H9 (cell line): ENCODE data around the gene TESK2. TPM values are rescaled to one million over a fixed set of nuclear protein-coding genes. Genes with fewer than 3 reads are reported as not detected.

ENCODE experiments used
- DNase-seq: peaks from one replicate; pipeline ENCODE4 v3.0.0-alpha.2; 2017
- H2AFZ ChIP-seq: one replicate; pipeline ENCODE4 v1.6.1; 2013; ENCODE audit warnings: mild to moderate bottlenecking, low read length, control low read depth, moderate library complexity
- H2AK5ac ChIP-seq: 2 replicates; pipeline ENCODE4 v1.6.1; 2013; ENCODE audit warnings: low read length, control low read depth, mixed read lengths; ENCODE audit not compliant: insufficient read length
- H2BK120ac ChIP-seq: one replicate; pipeline ENCODE4 v1.6.1; 2013; ENCODE audit warnings: low read depth, mild to moderate bottlenecking, low read length, control low read depth, inconsistent platforms; ENCODE audit not compliant: poor library complexity, severe bottlenecking
- H2BK12ac ChIP-seq: 2 replicates; pipeline ENCODE4 v1.6.1; 2013; ENCODE audit warnings: low read length, control low read depth, mixed read lengths, low read depth; ENCODE audit not compliant: insufficient read length
- H2BK15ac ChIP-seq: 2 replicates; pipeline ENCODE4 v1.6.1; 2013; ENCODE audit warnings: low read depth, low read length, control low read depth
- H2BK20ac ChIP-seq: one replicate; pipeline ENCODE4 v1.6.1; 2013; ENCODE audit warnings: low read depth, mild to moderate bottlenecking, low read length, control low read depth, inconsistent platforms; ENCODE audit not compliant: poor library complexity, severe bottlenecking
- H2BK5ac ChIP-seq: 2 replicates; pipeline ENCODE4 v1.6.1; 2013; ENCODE audit warnings: low read length, control low read depth, mixed read lengths; ENCODE audit not compliant: insufficient read length
- H3K14ac ChIP-seq: 2 replicates; pipeline ENCODE4 v1.6.1; 2013; ENCODE audit warnings: low read length, control low read depth; ENCODE audit not compliant: insufficient read depth
- H3K18ac ChIP-seq: 2 replicates; pipeline ENCODE4 v1.6.1; 2013; ENCODE audit warnings: low read depth, mild to moderate bottlenecking, mixed read lengths, low read length, control low read depth; ENCODE audit not compliant: insufficient read length
- H3K23ac ChIP-seq: 2 replicates; pipeline ENCODE4 v1.6.1; 2013; ENCODE audit warnings: low read length, control low read depth, mixed read lengths, low read depth; ENCODE audit not compliant: insufficient read length
- H3K23me2 ChIP-seq: 2 replicates; pipeline ENCODE4 v1.6.1; 2013; ENCODE audit warnings: low read depth, mild to moderate bottlenecking, mixed read lengths, low read length, control low read depth; ENCODE audit not compliant: insufficient read length, poor library complexity, severe bottlenecking
- H3K27ac ChIP-seq: 2 replicates; pipeline ENCODE4 v1.5.1; 2013; ENCODE audit warnings: low read length, control low read depth, mixed read lengths, low read depth; ENCODE audit not compliant: insufficient read length
- H3K27me3 ChIP-seq: 2 replicates; pipeline ENCODE4 v1.6.1; 2013; ENCODE audit warnings: low read length, control low read depth, inconsistent platforms; ENCODE audit not compliant: insufficient read depth
- H3K4ac ChIP-seq: 2 replicates; pipeline ENCODE4 v1.6.1; 2013; ENCODE audit warnings: low read depth, mild to moderate bottlenecking, control low read depth, inconsistent platforms, low read length, moderate library complexity
- H3K4me1 ChIP-seq: 2 replicates; pipeline ENCODE4 v1.6.1; 2013; ENCODE audit warnings: low read length, control low read depth, inconsistent platforms; ENCODE audit not compliant: insufficient read depth
- H3K4me2 ChIP-seq: 2 replicates; pipeline ENCODE4 v1.6.1; 2013; ENCODE audit warnings: low read length, control low read depth, mixed read lengths; ENCODE audit not compliant: insufficient read length, insufficient read depth
- H3K56ac ChIP-seq: 2 replicates; pipeline ENCODE4 v1.6.1; 2013; ENCODE audit warnings: low read depth, mild to moderate bottlenecking, mixed read lengths, low read length, control low read depth; ENCODE audit not compliant: insufficient read length
- H3K79me1 ChIP-seq: 2 replicates; pipeline ENCODE4 v1.6.1; 2013; ENCODE audit warnings: low read depth, mild to moderate bottlenecking, moderate library complexity, low read length, control low read depth, inconsistent platforms; ENCODE audit not compliant: insufficient read depth, poor library complexity, severe bottlenecking
- H3K79me2 ChIP-seq: 2 replicates; pipeline ENCODE4 v1.6.1; 2013; ENCODE audit warnings: low read length, control low read depth, inconsistent platforms; ENCODE audit not compliant: insufficient read depth
- H3K9ac ChIP-seq: 2 replicates; pipeline ENCODE4 v1.6.1; 2013; ENCODE audit warnings: low read length, control low read depth, mixed read lengths; ENCODE audit not compliant: insufficient read length; ENCODE audit errors: extremely low read depth
- H3K9me3 ChIP-seq: one replicate; pipeline ENCODE4 v1.6.1; 2013; ENCODE audit warnings: low read depth, low read length, inconsistent platforms; ENCODE audit not compliant: control insufficient read depth
- H3T11ph ChIP-seq: one replicate; pipeline ENCODE4 v1.6.1; 2013; ENCODE audit warnings: mild to moderate bottlenecking, low read length, control low read depth, inconsistent platforms
- H4K20me1 ChIP-seq: one replicate; pipeline ENCODE4 v1.6.1; 2013; ENCODE audit not compliant: control insufficient read depth, insufficient read length, insufficient read depth
- H4K5ac ChIP-seq: 2 replicates; pipeline ENCODE4 v1.6.1; 2013; ENCODE audit warnings: low read depth, mild to moderate bottlenecking, mixed read lengths, low read length, control low read depth; ENCODE audit not compliant: insufficient read length
- H4K8ac ChIP-seq: replicated peaks from 2 replicates; pipeline ENCODE4 v1.6.1; 2013; ENCODE audit warnings: low read length, control low read depth, mixed read lengths, low read depth; ENCODE audit not compliant: insufficient read length
- H4K91ac ChIP-seq: 2 replicates; pipeline ENCODE4 v1.6.1; 2013; ENCODE audit warnings: low read depth, mild to moderate bottlenecking, moderate library complexity, mixed read lengths, low read length, control low read depth; ENCODE audit not compliant: insufficient read length
- H3K27ac Mint-ChIP-seq, 3 experiments: 2 replicates in 2 of 3; 3 replicates in 1 of 3; pipeline ENCODE4 v1.8.0; 2020 to 2021; ENCODE audit warnings: mixed read lengths in 3 of 3, mild to moderate bottlenecking in 1 of 3, moderate library complexity in 1 of 3
- H3K27me3 Mint-ChIP-seq: 2 replicates; pipeline ENCODE4 v1.8.0; 2021; ENCODE audit warnings: low read depth, mild to moderate bottlenecking, moderate library complexity, mixed read lengths
- H3K36me3 Mint-ChIP-seq, 3 experiments: 2 replicates in 2 of 3; 3 replicates in 1 of 3; pipeline ENCODE4 v1.8.0; 2020 to 2021; ENCODE audit warnings: low read depth in 3 of 3, mixed read lengths in 3 of 3; ENCODE audit not compliant: insufficient read depth in 1 of 3
- H3K4me1 Mint-ChIP-seq, 2 experiments: 2 replicates each; pipeline ENCODE4 v1.8.0; 2020; ENCODE audit warnings: mixed read lengths in 2 of 2
- H3K4me3 Mint-ChIP-seq, 2 experiments: 2 replicates in 1 of 2; 3 replicates in 1 of 2; pipeline ENCODE4 v1.8.0; 2020 to 2021; ENCODE audit warnings: mild to moderate bottlenecking in 2 of 2, mixed read lengths in 2 of 2, moderate library complexity in 1 of 2
- H3K9me3 Mint-ChIP-seq, 2 experiments: 2 replicates in 1 of 2; 3 replicates in 1 of 2; pipeline ENCODE4 v1.8.0; 2020; ENCODE audit warnings: mild to moderate bottlenecking in 2 of 2, mixed read lengths in 2 of 2, moderate library complexity in 1 of 2
- CTCF ChIP-seq: fragments of 200-600 bp; sonication (generic); conservative IDR thresholded peaks from 3 replicates; pipeline ENCODE4 v1.8.0; 2021; ENCODE audit warnings: antibody characterized with exemption, mild to moderate bottlenecking
- WGBS: extraction: QIAGEN DNeasy Blood & Tissue Kit; methylation state at CpG from one replicate; pipeline ENCODE4 v1.1.7; 2013; ENCODE audit warnings: missing lambda C conversion rate, low lambda C conversion rate, mixed read lengths; ENCODE audit not compliant: insufficient read length; ENCODE audit errors: extremely low coverage; 5-methylcytosine and 5-hydroxymethylcytosine counted together
- total RNA-seq: library from RNA; stranded (reverse); gene quantifications from 2 replicates; pipeline ENCODE4 v1.2.1, GENCODE V29; 2021

Gene TESK2
- total RNA-seq, 1 experiment from 2014 or later, result 7.2 TPM

- H3K14ac ChIP-seq, result no peak overlapping the region
- no peak overlapping the region for H2BK12ac ChIP-seq
- H3T11ph ChIP-seq, result no peak overlapping the region
- DNase-seq, result no peak
- H3K27ac ChIP-seq, result peak overlapping the region; percentile 64
- H3K4ac ChIP-seq, result no peak overlapping the region
- H2BK20ac ChIP-seq, result no peak overlapping the region
- H3K9ac ChIP-seq, result no peak overlapping the region
- H3K4me1 ChIP-seq, result peaks cover 6% of the 10 kb centered on the region; the same call in 1 of the 2 replicates
- H3K27me3 ChIP-seq, result no peaks in the 10 kb centered on the region
- H3K23me2 ChIP-seq, result no peaks in the 10 kb centered on the region
- no peak overlapping the region for H2BK120ac ChIP-seq
- H3K9me3 Mint-ChIP-seq, result no peaks in the 10 kb centered on the region
- no peaks in the 10 kb centered on the region for H4K20me1 ChIP-seq
- WGBS, result no CpG with 5 or more reads among the region's 7 CpGs
- H3K79me2 ChIP-seq, result no peaks in the 10 kb centered on the region
- H3K4me2 ChIP-seq, result peak overlapping the region; percentile 55
- no peak overlapping the region for H4K5ac ChIP-seq
- H2BK15ac ChIP-seq, result no peak overlapping the region
- H3K9me3 ChIP-seq, result no peaks in the 10 kb centered on the region
- H4K8ac ChIP-seq, result no peak overlapping the region
- H3K27me3 Mint-ChIP-seq, result no peaks in the 10 kb centered on the region
- no peak overlapping the region for H3K18ac ChIP-seq
- peaks cover 23 to 28% of the 10 kb centered on the region in 2 experiments for H3K4me1 Mint-ChIP-seq
- H3K27ac Mint-ChIP-seq, result peak overlapping the region; percentile 13 to 84 (median 78); a peak in 5 of 7 replicates
- peak overlapping the region in 1 of 2 experiments; percentile 62; a peak in 1 of 5 replicates for H3K4me3 Mint-ChIP-seq
- no peak overlapping the region for H3K23ac ChIP-seq
- no peaks in the 10 kb centered on the region for H3K79me1 ChIP-seq
- H2BK5ac ChIP-seq, result no peak overlapping the region
- peak; percentile 81 for TF ChIP-seq CTCF
- no peak overlapping the region for H2AFZ ChIP-seq
- no peaks in the 10 kb centered on the region for H3K36me3 Mint-ChIP-seq
- H4K91ac ChIP-seq, result no peak overlapping the region
- no peak overlapping the region for H2AK5ac ChIP-seq
- no peak overlapping the region for H3K56ac ChIP-seq
Measured at GRCh38 chr1:45359882-45360513, 131.0 kb downstream of the TESK2 start.
